Measurements from ENCODE around the gene GFI1B. TPM values are rescaled to one million over a fixed set of nuclear protein-coding genes. Genes with fewer than 3 reads are reported as not detected.
A peak's percentile ranks its signal among the peaks of the same experiment; 100 is the strongest.

GFI1B gene
- total RNA-seq, 2 donors from 2014 or later = not detected

- WGBS, 2 donors = 48 to 60% methylated on average over 1 to 18 of the region's 18 CpGs
- no peaks in the 10 kb centered on the region for H3K27me3 ChIP-seq
- TF ChIP-seq POLR2A (IDR thresholded peaks at IDR 0.05) = no peak
- no peak for TF ChIP-seq CTCF (IDR thresholded peaks at IDR 0.05)
- no peaks in the 10 kb centered on the region for H3K36me3 ChIP-seq (replicated peaks in 1 of 2; ENCODE audit: insufficient read depth in 1 of 2, low read depth in 2 of 2)
- ATAC-seq (no peak), DNase-seq (no peak)
- H3K4me1 ChIP-seq = peaks cover 17% of the 10 kb centered on the region
- intact Hi-C loops (cut with DNase I) = no loop called here
- no peak overlapping the region for H3K27ac ChIP-seq
- H3K9me3 ChIP-seq = no peaks in the 10 kb centered on the region
- H3K4me3 ChIP-seq = no peak overlapping the region
Measured at GRCh38 chr9:132973166-132973565, 5.3 kb upstream of the GFI1B start.

- WGBS, 2 donors = 81 to 84% methylated on average over 5 of the region's 5 CpGs
- intact Hi-C loops (cut with DNase I) = no loop called here
Measured at GRCh38 chr9:132973713-132974112, 4.8 kb upstream of the GFI1B start.

GRCh38 chr9:132975961-132976360, 2.5 kb upstream of the GFI1B start:
- H3K9me3 ChIP-seq = no peaks in the 10 kb centered on the region
- H3K36me3 ChIP-seq (replicated peaks in 1 of 2; ENCODE audit: insufficient read depth in 1 of 2, low read depth in 2 of 2) = no peaks in the 10 kb centered on the region
- H3K27me3 ChIP-seq = no peaks in the 10 kb centered on the region
- intact Hi-C loops (cut with DNase I) = no loop called here
- no peak for ATAC-seq
- DNase-seq = no peak
- TF ChIP-seq CTCF (IDR thresholded peaks at IDR 0.05) = no peak
- no peak for TF ChIP-seq POLR2A (IDR thresholded peaks at IDR 0.05)
- peaks cover 16% of the 10 kb centered on the region for H3K4me1 ChIP-seq
- peak overlapping the region in 3 of 4 donors; percentile 26 to 64 (median 29) for H3K27ac ChIP-seq
- H3K4me3 ChIP-seq = no peak overlapping the region
- 50 to 52% methylated on average over 6 of the region's 6 CpGs for WGBS, 2 donors

More at GRCh38 chr9:132973713-132974112, 4.8 kb upstream of the GFI1B start:
- ATAC-seq (no peak), DNase-seq (no peak)
- Histone ChIP-seq H3K9me3 (no peaks in the 10 kb centered on the region), H3K4me1 (peaks cover 17% of the 10 kb centered on the region), H3K4me3 (no peak overlapping the region), H3K36me3 (replicated peaks in 1 of 2; ENCODE audit: insufficient read depth in 1 of 2, low read depth in 2 of 2) (no peaks in the 10 kb centered on the region), H3K27ac (no peak overlapping the region), H3K27me3 (no peaks in the 10 kb centered on the region)
- TF ChIP-seq POLR2A (IDR thresholded peaks at IDR 0.05) (no peak), CTCF (IDR thresholded peaks at IDR 0.05) (no peak)

- WGBS, 2 donors = 71 to 77% methylated on average over 3 of the region's 3 CpGs
- intact Hi-C loops (cut with DNase I) = no loop called here
- DNase-seq = no peak
- H3K4me1 ChIP-seq = peaks cover 12% of the 10 kb centered on the region
- no peaks in the 10 kb centered on the region for H3K27me3 ChIP-seq
- no peaks in the 10 kb centered on the region for H3K36me3 ChIP-seq (replicated peaks in 1 of 2; ENCODE audit: insufficient read depth in 1 of 2, low read depth in 2 of 2)
- H3K9me3 ChIP-seq = no peaks in the 10 kb centered on the region
- H3K4me3 ChIP-seq = no peak overlapping the region
- no peak for TF ChIP-seq CTCF (IDR thresholded peaks at IDR 0.05)
- no peak for TF ChIP-seq POLR2A (IDR thresholded peaks at IDR 0.05)
- no peak for ATAC-seq
- no peak overlapping the region for H3K27ac ChIP-seq
Measured at GRCh38 chr9:132976571-132976970, 1.9 kb upstream of the GFI1B start.

GRCh38 chr9:132978112-132978450, 413 bp upstream of the GFI1B start:
- ATAC-seq (no peak), DNase-seq (no peak)
- TF ChIP-seq POLR2A (IDR thresholded peaks at IDR 0.05) (no peak), CTCF (IDR thresholded peaks at IDR 0.05) (no peak)
- peaks cover 6% of the 10 kb centered on the region for H3K4me1 ChIP-seq
- H3K27me3 ChIP-seq = no peaks in the 10 kb centered on the region
- intact Hi-C loops (cut with DNase I) = no loop called here
- H3K27ac ChIP-seq = no peak overlapping the region
- no peaks in the 10 kb centered on the region for H3K9me3 ChIP-seq
- 25 to 32% methylated on average over 2 of the region's 2 CpGs for WGBS, 2 donors
- H3K36me3 ChIP-seq (replicated peaks in 1 of 2; ENCODE audit: insufficient read depth in 1 of 2, low read depth in 2 of 2) = no peaks in the 10 kb centered on the region
- H3K4me3 ChIP-seq = no peak overlapping the region
